ENCODE data around the gene FAM163A.

FAM163A gene

GRCh38 chr1:179753061-179753460 is 10.0 kb downstream of the FAM163A start:
- no peak for DNase-seq

GRCh38 chr1:179754041-179754624 is 11.0 kb downstream of the FAM163A start:
- no peak for DNase-seq

- no peak for DNase-seq
Observed at GRCh38 chr1:179757933-179758332, 14.8 kb downstream of the FAM163A start.

- no peak for DNase-seq
Observed at GRCh38 chr1:179760521-179760920, 17.4 kb downstream of the FAM163A start.

GRCh38 chr1:179761296-179761695 is 18.2 kb downstream of the FAM163A start:
- no peak for DNase-seq

GRCh38 chr1:179761846-179762640 is 19.0 kb downstream of the FAM163A start:
- DNase-seq: no peak

- no peak for DNase-seq
Observed at GRCh38 chr1:179767177-179767581, 24.1 kb downstream of the FAM163A start.

GRCh38 chr1:179767996-179768395 is 24.9 kb downstream of the FAM163A start:
- DNase-seq: no peak

GRCh38 chr1:179770887-179771502 is 27.9 kb downstream of the FAM163A start:
- DNase-seq: no peak

GRCh38 chr1:179773264-179773663 is 30.2 kb downstream of the FAM163A start:
- no peak for DNase-seq

GRCh38 chr1:179774000-179774399 is 30.9 kb downstream of the FAM163A start:
- DNase-seq: no peak

GRCh38 chr1:179774566-179774965 is 31.5 kb downstream of the FAM163A start:
- DNase-seq: no peak

GRCh38 chr1:179775009-179775408 is 31.9 kb downstream of the FAM163A start:
- no peak for DNase-seq

GRCh38 chr1:179776831-179777230 is 33.7 kb downstream of the FAM163A start:
- DNase-seq: no peak

- DNase-seq: no peak
Observed at GRCh38 chr1:179777731-179778130, 34.6 kb downstream of the FAM163A start.

GRCh38 chr1:179779645-179780272 is 36.7 kb downstream of the FAM163A start:
- DNase-seq: no peak

GRCh38 chr1:179781962-179782361 is 38.9 kb downstream of the FAM163A start:
- DNase-seq: no peak

- no peak for DNase-seq
Observed at GRCh38 chr1:179785031-179785431, 41.9 kb downstream of the FAM163A start.

- DNase-seq: no peak
Observed at GRCh38 chr1:179785728-179786127, 42.6 kb downstream of the FAM163A start.

- DNase-seq: no peak
Observed at GRCh38 chr1:179786815-179787685, 44.0 kb downstream of the FAM163A start.

- no peak for DNase-seq
Observed at GRCh38 chr1:179788259-179788658, 45.2 kb downstream of the FAM163A start.

GRCh38 chr1:179793281-179793680 is 50.2 kb downstream of the FAM163A start:
- no peak for DNase-seq

GRCh38 chr1:179794146-179794545 is 51.1 kb downstream of the FAM163A start:
- DNase-seq: no peak
